Ecto neural progenitor cell (in vitro differentiated cells): ENCODE results near the gene ECM2.

Experiments used
- DNase-seq: peaks from one replicate; pipeline ENCODE4 v3.0.0-alpha.2; 2018; ENCODE audit warnings: low spot score

The ECM2 gene

DNA sequence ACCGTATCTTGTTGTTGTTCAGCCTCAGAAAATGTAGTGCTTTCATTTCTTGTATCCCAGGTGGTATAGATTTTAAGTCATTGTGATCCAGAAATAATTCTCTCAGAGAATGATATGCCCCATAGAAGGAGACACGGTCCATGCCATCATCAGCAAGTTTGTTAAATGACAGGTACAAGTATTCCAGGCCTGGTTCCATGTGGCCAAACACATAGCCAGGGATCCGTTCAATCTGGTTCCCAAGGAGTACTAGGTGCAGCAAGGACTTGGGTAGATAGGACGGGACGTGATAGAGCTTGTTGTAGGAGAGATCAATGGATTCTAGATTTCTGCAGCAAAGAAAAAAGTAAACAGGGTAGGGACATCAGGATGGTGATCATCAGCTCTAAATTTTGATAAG lies 35.1 kb downstream of the ECM2 start:
- DNase-seq: no peak

GRCh38 chr9:92499701-92500100 lies 36.1 kb downstream of the ECM2 start:
- no peak for DNase-seq

DNA sequence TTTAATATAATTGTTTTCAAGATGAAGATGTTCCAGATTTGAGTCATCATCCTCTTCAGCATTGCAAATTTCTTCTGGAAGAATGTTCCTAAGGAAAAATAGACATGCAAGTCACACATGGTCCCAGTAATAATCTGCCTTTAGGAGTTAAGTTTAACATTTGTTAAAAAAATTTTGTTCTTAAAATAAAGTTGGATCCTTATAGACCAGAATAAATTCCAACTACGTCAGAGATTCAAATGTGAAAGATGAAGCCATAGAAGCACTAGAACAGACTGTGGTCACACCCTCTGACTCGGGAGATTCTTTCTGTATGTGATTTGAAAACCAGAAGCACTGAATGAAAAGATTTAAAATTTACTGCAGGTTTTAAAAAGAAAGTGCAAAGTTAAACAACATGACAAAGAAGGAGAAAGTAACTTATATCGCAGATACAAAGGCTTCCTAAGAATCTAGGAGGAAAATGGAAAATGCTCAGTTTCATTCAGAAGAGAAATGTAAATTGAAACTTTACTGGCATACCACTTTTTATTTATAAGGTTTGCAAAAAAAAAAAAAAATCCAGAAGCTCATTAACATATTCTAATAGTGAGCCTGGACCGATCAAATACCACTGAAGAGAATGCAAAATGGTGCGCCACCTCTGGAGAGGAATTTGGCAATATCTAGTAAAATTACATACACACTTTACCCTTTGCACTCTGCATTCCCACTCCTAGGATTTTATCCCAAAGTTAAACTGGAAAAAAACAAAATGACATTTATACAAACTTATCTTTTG lies 39.2 kb downstream of the ECM2 start:
- DNase-seq: no peak

- DNase-seq: no peak
These were observed 40.9 kb downstream of the ECM2 start for GRCh38 chr9:92494856-92495255.

- no peak for DNase-seq
These were observed 41.9 kb downstream of the ECM2 start for GRCh38 chr9:92493749-92494387.

DNA sequence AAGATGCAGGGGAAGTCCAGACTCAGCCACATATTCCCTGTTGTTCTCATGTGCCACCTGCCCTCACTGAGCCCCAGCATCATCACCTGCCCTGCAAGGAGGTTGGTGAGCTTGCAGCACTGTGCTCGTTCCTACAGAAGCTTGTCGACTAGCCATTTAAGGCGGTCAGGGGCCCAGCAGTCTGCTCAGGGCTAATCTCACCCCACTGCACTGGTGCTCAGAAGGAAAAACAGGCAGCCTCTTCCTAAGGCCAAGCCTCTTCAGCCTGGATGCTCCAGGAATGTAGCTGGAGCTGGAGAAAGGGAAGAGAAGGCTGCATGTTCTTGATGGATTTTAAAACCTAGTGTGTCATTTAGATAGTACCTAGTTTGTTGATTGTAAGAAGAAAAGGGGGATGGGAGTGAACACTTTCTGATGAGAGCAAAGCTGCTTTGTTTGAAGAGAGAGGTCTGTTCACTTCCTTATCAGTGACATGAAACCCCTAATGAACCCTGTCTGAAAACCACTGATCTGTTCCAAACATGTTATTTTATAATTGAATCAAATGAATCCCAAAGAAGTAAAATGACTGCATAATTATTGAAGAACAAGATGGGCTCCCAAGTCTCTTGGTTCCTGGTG lies 42.9 kb downstream of the ECM2 start:
- DNase-seq: no peak

- no peak for DNase-seq
These were observed 46.9 kb downstream of the ECM2 start for GRCh38 chr9:92488681-92489550.

DNA sequence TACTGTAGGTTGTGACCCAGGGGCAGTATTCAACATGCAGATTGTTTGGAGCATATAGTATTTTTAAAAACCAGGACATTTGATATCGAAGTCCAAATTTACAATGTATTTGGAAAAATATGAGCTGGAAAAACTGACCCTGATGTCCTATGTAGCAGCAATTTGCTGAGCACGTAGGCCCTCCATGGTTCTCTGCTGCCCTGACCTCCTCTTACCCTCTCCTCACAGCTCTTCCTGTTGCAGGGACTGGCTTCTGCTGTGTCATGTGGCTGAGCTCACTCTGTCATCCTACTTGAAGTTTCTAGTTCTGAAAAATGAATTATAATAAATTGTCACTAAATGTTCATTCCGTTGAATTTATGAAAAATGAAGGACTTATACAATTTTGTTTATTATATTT lies 49.4 kb downstream of the ECM2 start:
- no peak for DNase-seq

DNA sequence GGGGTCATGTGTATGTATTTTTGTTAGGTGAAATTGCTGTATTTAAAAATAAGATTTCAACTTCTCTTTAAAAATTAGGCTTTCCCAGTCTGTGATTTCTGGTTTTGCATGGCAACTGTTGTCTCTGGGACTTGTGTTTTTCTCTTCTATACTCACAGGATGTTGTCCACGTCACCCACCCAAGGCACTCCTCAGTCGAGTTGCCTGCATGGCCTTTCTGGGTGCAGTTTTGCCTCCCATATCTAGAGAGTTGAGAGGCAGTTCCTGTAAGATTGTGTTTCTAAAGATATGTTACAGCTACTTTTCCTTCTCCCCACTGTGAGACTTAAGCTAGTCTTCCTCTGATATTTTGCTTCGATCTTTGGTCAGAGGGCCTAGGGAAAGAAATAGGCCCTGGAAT lies 51.2 kb downstream of the ECM2 start:
- DNase-seq: no peak

DNA sequence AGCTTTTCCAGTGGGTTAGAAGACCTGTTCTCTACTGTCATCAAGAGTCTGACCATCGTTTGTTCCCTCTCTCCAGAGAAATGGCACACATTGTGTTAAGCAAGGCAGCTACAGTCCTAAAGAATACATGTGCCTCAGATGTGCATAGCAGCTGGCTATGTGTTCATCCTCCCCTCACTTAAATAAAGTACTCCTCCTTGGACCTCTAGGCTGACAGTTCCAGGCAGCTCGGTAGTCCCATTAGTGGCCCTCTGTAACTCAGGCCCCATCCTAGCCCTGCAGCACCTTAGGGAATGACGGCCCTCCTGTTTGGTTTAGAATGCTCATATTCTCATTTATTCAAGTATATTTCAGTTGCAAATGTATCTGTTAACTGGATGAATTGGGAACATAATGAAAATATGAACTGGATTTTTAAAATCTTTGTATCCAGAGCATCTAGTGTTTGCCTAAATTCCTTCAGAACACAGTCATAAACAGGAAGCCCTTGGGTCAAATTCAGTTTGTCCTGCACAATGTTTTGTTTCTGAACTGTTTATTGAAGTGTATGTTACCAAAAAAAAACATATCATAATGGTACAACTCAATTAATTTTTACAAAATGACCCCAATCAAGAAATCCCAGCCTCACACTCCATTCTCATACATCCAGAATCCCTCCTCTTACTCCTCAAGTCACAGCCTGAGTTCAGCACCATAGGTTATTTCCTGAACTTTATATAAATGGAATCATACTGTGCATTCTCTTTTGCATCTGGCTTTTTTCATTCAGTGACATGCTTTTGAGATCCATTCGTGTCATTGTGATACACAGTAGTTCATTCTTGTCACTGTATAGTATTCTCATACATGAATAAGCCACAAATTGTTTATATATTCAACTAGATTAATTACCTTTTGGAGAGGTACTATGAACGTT lies 51.9 kb downstream of the ECM2 start:
- DNase-seq: no peak

GRCh38 chr9:92482805-92483204 lies 53.0 kb downstream of the ECM2 start:
- DNase-seq: no peak

GRCh38 chr9:92482329-92482728 lies 53.5 kb downstream of the ECM2 start, which contains the start of gene ASPN:
ASPN (minus strand) TSS chr9:92482506.
- DNase-seq: no peak

- no peak for DNase-seq
These were observed 54.7 kb downstream of the ECM2 start for GRCh38 chr9:92480986-92481633.

DNA sequence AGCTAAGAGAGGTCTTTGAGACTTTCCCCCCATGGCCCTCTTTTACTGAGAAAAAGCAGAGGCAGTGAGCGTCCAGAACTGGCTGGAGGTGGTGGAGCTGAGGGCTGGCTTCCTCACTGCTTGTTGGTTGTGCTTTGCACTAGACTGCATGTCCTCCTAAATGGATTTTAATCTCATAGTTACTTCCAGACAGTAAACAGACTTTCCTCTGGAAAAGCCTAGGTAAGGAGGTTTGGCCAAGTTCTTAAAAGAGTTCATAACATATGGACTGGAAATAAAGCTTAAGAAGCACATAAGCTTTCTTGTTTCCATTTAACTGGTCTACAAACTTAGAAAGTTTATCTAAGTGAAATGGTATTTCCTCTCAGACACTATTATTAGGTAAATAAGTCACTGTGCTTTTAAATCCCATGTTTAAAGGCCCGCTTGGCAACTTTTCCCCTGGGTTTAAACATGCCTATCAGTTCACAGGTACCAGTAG lies 55.5 kb downstream of the ECM2 start:
- no peak for DNase-seq

DNA sequence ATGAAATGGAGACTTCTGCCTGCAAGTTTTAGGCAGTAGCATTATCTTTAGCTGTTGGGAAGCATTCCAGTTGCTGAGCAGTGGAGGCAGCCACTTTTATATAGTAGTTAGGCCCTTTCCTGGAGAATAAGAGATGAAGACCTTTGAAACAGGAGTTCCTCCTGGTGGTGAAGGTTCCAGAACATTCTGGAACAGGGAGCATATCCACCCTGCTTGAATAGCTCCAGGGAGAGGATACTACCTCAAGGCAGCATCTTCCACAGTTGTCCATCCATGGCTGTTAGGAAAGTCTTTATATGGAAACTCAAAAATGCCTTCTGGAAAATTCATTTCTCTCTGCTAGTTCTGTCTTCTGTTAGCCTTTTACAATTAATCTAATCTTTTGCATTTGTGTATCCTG lies 56.4 kb downstream of the ECM2 start:
- DNase-seq: no peak

- no peak for DNase-seq
These were observed 57.0 kb downstream of the ECM2 start for GRCh38 chr9:92478783-92479182.

DNA sequence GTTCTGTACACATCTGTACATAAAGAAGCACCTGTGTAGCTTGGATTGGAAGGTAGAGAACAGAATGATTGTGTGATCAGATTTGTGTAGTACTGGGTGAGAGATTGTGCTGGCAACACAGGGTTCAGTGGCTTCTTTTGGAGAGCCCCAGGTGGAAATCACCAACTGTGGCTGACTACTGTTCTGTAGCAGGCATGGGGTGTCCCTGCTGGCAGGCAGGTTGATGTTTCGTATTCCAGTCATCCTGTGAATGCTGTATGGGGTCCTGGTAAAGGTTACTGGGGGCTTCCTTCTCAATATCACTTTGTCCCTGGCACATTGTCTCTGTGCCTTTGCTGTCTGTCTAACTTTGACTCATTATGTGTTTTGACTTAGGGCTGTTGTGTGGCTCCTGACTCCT lies 58.8 kb downstream of the ECM2 start:
- no peak for DNase-seq

DNA sequence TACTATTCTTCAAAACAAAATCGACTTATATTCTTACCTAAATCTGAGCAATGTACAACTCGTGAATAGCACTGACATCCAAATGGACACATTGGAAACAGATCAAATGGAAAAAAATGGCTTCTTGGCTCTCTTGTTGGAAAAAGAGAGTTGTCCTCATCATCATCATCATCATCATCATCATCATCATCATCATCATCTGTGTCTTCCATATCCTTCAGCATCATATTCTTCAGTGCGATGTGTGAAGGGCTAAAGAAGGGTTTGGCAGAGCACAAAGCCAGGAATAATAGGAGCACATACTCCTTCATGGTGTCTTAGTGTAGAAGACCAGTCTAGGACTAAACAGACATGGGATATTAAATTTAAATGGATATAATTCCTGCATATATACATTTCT lies 61.2 kb downstream of the ECM2 start:
- DNase-seq: no peak

- DNase-seq: no peak
These were observed 67.6 kb downstream of the ECM2 start for GRCh38 chr9:92468206-92468605.

GRCh38 chr9:92467511-92467910 lies 68.3 kb downstream of the ECM2 start:
- no peak for DNase-seq

DNA sequence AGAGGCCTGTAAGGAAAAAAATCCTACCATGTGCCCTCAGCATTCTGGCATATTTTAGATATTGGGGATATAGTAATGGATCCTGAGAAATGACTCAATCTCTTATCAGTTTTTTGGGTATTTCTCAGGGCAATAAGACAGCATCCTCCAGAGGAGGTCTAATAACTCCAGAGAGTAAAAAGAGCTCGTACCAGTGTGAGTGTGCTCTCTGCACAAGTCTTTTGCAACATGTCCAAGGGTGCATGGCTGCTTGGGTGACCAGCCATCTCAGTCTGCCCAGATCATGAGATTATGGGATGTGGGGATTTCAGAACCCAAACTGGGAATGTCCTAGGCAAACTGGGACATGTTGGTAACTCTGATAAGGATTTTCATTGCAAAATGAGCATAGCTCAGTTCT lies 68.7 kb downstream of the ECM2 start:
- DNase-seq: no peak
